HFFc6 (cell line): ENCODE results near the gene RHBDD1. TPM values are rescaled to one million over a fixed set of nuclear protein-coding genes. Genes with fewer than 3 reads are reported as not detected.
"Not testable (repeated sequence)": the region's sequence is repeated elsewhere in the genome, so short reads cannot be mapped to it uniquely, and the experiment has no call there.

ENCODE experiments used
- DNase-seq: peaks from one replicate; pipeline ENCODE4 v3.0.0-alpha.2; 2018
- H3K27ac Mint-ChIP-seq: 2 replicates; pipeline ENCODE4 v1.8.0; 2020; ENCODE audit warnings: mild to moderate bottlenecking, mixed read lengths
- H3K27me3 Mint-ChIP-seq: 2 replicates; pipeline ENCODE4 v1.8.0; 2021; ENCODE audit warnings: mild to moderate bottlenecking, moderate library complexity, mixed read lengths; ENCODE audit not compliant: insufficient read depth
- H3K36me3 Mint-ChIP-seq: 2 replicates; pipeline ENCODE4 v1.8.0; 2021; ENCODE audit warnings: low read depth, mixed read lengths
- H3K4me1 Mint-ChIP-seq: 2 replicates; pipeline ENCODE4 v1.8.0; 2020; ENCODE audit warnings: low read depth, mixed read lengths
- H3K4me3 Mint-ChIP-seq: 2 replicates; pipeline ENCODE4 v1.8.0; 2020; ENCODE audit warnings: mild to moderate bottlenecking, moderate library complexity, mixed read lengths
- H3K9me3 Mint-ChIP-seq: 2 replicates; pipeline ENCODE4 v1.8.0; 2020; ENCODE audit warnings: mild to moderate bottlenecking, mixed read lengths
- total RNA-seq, 6 experiments: library from RNA; stranded (reverse); fragmentation: NEBNext Ultra II Directional; extraction: Animal tissue kit (Norgen Biotek cat#: 25700); gene quantifications; 2 replicates in 1 of 6; 3 replicates in 5 of 6; pipeline ENCODE4 v1.2.3, GENCODE V29; 2021
- TF ChIP-seq, protein P1 (sequence below): fragments of 200-600 bp; sonication (generic); IDR thresholded peaks from 2 replicates; pipeline ENCODE4 v1.5.0; 2021; ENCODE audit warnings: antibody characterized with exemption, mild to moderate bottlenecking

Gene RHBDD1
- total RNA-seq, 6 experiments from 2014 or later, result 34.3 to 50.7 (median 42.3) TPM

DNA sequence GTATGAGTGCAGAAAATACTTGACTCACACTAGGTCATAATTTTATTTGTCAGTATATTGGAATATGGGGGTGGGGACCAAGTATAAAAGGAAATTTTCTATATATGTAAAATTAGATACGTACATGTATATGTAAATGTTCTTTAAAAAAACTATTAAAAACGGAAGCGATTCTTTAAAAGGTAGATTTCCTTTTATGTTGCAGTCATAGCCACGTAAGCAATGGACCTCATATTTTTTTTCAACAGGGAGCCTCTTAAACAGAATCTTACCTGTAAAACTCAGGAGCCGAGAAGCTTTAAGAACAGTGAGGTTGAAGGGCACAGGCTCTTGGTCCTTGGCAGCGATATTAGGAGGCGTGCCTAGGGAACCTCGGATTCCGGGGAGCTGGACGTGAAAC, 3.3 kb downstream of the RHBDD1 start:
- Mint-ChIP-seq H3K4me1 (peaks cover 44% of the 10 kb centered on the region), H3K27me3 (no peaks in the 10 kb centered on the region), H3K4me3 (no peak overlapping the region), H3K9me3 (peaks cover 7% of the 10 kb centered on the region; the same call in 1 of the 2 replicates), H3K27ac (no peak overlapping the region), H3K36me3 (peaks cover 54% of the 10 kb centered on the region)
- TF ChIP-seq, protein P1, sequence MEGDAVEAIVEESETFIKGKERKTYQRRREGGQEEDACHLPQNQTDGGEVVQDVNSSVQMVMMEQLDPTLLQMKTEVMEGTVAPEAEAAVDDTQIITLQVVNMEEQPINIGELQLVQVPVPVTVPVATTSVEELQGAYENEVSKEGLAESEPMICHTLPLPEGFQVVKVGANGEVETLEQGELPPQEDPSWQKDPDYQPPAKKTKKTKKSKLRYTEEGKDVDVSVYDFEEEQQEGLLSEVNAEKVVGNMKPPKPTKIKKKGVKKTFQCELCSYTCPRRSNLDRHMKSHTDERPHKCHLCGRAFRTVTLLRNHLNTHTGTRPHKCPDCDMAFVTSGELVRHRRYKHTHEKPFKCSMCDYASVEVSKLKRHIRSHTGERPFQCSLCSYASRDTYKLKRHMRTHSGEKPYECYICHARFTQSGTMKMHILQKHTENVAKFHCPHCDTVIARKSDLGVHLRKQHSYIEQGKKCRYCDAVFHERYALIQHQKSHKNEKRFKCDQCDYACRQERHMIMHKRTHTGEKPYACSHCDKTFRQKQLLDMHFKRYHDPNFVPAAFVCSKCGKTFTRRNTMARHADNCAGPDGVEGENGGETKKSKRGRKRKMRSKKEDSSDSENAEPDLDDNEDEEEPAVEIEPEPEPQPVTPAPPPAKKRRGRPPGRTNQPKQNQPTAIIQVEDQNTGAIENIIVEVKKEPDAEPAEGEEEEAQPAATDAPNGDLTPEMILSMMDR, result no peak
- DNase-seq, result no peak

DNA sequence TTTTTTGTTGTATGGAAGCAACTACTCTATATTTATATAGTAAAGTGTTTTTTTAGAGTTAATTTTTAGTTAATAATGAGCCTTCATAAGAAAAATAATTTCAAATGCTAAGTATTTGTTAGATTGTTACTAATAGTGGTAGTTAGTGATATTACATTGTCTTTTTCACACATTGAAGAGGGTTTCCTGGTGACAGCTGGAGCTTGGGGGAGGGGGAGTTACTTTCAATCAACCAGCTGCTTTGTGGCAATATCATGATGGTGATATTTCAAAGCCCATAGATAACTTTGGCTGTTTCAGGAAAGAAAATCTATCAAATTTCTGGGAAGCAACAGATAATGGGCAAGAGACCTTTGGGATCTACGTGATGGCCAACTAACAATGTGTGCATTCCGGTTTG, 4.1 kb downstream of the RHBDD1 start:
- Mint-ChIP-seq H3K36me3 (peaks cover 54% of the 10 kb centered on the region), H3K27me3 (no peaks in the 10 kb centered on the region), H3K9me3 (peaks cover 7% of the 10 kb centered on the region; the same call in 1 of the 2 replicates), H3K4me1 (peaks cover 44% of the 10 kb centered on the region), H3K4me3 (no peak overlapping the region), H3K27ac (no peak overlapping the region)
- no peak for DNase-seq
- TF ChIP-seq, protein P1, result no peak

DNA sequence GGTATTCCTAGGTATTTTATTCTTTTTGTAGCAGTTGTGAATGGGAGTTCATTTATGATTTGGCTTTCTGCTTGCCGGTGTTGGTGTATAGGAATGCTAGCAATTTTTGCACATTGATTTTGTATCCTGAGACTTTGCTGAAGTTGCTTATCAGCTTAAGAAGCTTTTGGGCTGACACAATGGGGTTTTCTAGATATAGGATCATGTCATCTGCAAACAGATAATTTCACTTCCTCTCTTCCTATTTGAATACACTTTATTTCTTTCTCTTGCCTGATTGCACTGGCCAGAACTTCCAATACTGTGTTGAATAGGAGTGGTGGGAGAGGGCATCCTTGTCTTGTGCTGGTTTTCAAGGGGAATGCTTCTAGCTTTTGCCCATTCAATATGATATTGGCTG, 7.1 kb downstream of the RHBDD1 start:
- not testable (repeated sequence) for H3K27ac Mint-ChIP-seq, H3K27me3 Mint-ChIP-seq, H3K9me3 Mint-ChIP-seq, DNase-seq, H3K4me3 Mint-ChIP-seq
- H3K36me3 Mint-ChIP-seq, result peaks cover 41% of the 10 kb centered on the region
- H3K4me1 Mint-ChIP-seq, result peaks cover 31% of the 10 kb centered on the region

- peaks cover 23% of the 10 kb centered on the region for H3K36me3 Mint-ChIP-seq
- H3K9me3 Mint-ChIP-seq, result peaks cover 7% of the 10 kb centered on the region; the same call in 1 of the 2 replicates
- TF ChIP-seq, protein P1, result no peak
- no peak overlapping the region for H3K4me3 Mint-ChIP-seq
- no peak for DNase-seq
- H3K27me3 Mint-ChIP-seq, result no peaks in the 10 kb centered on the region
- no peak overlapping the region for H3K27ac Mint-ChIP-seq
- peaks cover 6% of the 10 kb centered on the region; the same call in 1 of the 2 replicates for H3K4me1 Mint-ChIP-seq
These were observed 9.7 kb downstream of the RHBDD1 start for GRCh38 chr2:226845386-226846116.

DNA sequence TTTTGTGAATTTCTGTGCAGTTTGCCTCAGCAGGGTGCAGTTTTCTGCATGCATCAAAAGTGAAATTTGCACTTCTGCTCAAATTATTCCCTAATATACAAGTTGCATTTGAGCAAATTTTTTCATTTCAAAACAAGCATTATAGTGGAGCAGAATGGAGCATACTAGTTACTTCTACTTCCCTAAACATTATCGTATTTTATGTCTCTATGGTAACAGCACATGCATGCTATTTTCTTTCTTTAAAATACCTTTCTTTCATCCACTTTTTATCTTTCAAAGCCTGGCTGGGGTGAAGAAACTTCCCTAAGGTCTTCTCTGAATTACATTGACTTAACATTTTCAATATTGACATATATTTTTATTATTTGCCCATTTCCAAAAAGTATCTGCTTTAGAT, 11.2 kb downstream of the RHBDD1 start:
- 0 out of 2 replicates have a peak, but pooled peaks cover 6% of the 10 kb centered on the region for H3K4me1 Mint-ChIP-seq
- peak overlapping the region; percentile 43; the same call in 1 of the 2 replicates for H3K27ac Mint-ChIP-seq
- H3K9me3 Mint-ChIP-seq, result peaks cover 6% of the 10 kb centered on the region; the same call in 1 of the 2 replicates
- peaks cover 13% of the 10 kb centered on the region for H3K36me3 Mint-ChIP-seq
- no peaks in the 10 kb centered on the region for H3K27me3 Mint-ChIP-seq
- H3K4me3 Mint-ChIP-seq, result no peak overlapping the region
- TF ChIP-seq, protein P1, result no peak
- DNase-seq, result no peak

DNA sequence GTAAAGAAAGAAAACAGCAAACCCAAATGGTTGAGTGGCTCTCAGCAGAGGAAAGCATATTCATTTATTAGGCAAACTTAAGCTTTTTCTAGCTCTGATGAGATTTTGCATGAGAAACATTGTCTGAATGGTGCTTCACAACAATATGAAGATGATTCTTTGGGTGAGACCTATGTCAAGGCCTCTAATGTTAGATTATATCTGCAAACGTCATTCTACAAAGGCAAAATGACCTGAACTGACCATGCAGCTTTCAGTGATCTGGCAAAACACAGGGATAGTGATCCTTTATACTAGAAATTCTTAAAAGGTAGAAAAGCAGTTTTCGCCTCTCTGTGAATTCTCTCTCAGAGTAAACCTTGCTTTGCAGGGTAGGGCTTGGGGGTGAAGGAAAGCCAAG, 11.7 kb downstream of the RHBDD1 start:
- TF ChIP-seq, protein P1, result no peak
- no peaks in the 10 kb centered on the region for H3K27me3 Mint-ChIP-seq
- H3K9me3 Mint-ChIP-seq, result peaks cover 2% of the 10 kb centered on the region; the same call in 1 of the 2 replicates
- H3K4me1 Mint-ChIP-seq, result 0 out of 2 replicates have a peak, but pooled peaks cover 6% of the 10 kb centered on the region
- H3K27ac Mint-ChIP-seq, result no peak overlapping the region
- peaks cover 9% of the 10 kb centered on the region for H3K36me3 Mint-ChIP-seq
- no peak for DNase-seq
- no peak overlapping the region for H3K4me3 Mint-ChIP-seq
